ENCODE results near the gene JAKMIP3. TPM values are rescaled to one million over a fixed set of nuclear protein-coding genes. Genes with fewer than 3 reads are reported as not detected.
A peak's percentile ranks its signal among the peaks of the same experiment; 100 is the strongest.

JAKMIP3 gene
- total RNA-seq, 2 donors from 2014 or later, result 0.06 to 0.14 TPM

DNA sequence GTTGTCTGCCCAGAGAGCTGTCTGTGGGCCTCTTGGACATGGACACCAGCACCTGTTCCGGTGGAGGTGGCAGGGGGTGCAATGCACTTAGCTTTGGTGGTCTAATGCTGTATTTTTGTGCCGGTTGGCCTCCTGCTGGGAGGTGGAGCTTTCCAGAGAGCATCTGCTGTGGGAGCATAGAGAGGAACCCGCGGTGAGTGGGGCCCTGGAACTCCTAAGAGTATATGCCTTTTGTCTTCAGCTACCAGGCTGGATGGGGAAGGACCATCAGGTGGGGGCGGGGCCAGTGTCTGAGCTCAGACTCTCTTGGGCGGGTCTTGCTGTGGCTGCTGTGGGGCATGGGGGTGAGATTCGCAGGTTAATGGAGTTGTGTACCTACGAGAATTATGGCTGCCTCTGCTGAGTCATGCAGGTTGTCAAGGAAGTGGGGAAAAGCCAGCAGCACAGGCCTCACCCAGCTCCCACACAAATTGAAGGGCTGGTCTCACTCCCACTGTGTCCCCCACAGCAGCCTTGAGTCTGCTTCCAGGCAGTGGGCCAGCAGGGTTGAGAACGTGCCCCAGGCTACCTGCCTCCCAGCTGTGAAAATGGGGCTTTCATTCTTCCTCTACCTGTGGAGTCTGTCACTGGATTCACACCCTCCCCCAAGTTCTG is 29.0 kb downstream of the JAKMIP3 start:
- no peak for DNase-seq
- intact Hi-C loops (cut with DNase I, micrococcal nuclease), result no loop called here
- ATAC-seq, result no peak

DNA sequence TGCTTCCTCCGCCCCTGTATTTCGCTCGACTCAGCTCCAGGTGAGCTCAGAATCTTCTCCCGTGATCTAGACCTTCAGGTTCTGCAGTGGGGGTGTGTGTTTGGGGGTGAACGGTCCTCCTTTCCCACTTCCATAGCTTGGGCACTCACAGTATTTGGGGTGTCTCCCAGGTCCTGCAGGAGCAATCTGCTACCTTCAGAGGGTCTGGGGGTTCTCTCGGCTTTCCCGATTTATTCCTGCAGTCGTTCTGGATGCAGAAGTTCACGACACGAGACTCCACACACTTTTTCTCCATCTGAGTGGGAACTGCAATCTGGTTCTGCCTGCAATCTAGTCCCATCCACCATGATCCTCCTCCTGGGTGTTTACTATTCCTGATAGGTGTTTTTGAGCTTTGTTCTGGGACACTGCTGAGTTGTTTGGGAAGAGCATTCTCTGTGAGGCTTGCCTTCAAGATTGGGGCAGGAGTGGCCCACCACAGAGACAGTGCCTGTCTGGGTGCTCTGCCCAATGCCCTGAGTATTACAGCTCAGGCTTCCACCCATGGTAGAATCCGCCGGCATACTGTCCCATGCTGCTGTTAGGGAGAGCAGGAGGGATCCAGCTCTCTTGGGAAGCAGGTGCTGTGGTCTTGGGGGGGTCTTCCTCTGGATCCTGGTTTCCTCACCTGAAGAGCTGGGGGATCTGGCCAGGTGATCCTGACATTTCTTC is 29.8 kb downstream of the JAKMIP3 start:
- ATAC-seq (no peak), DNase-seq (no peak)
- intact Hi-C loops (cut with DNase I, micrococcal nuclease), result no loop called here

DNA sequence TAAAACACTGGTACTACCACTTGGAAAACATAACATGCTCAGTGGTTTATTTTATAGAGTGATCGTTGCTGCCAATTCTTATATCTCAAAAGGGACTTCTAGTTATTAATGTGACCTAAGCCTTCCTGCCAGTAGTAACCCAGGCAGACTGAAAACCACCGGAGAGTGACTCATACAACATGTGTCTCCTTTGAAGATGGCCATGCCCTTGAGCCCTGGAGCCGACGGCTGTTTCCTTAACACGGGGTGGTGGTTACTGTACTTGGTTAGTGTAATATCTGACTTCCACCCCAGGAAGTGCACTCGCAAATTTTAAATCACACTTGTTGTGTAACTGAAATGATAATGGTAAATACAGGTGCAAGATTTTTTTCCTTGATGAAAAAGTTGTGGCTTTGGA is 30.5 kb downstream of the JAKMIP3 start:
- ATAC-seq (peak; percentile 51), DNase-seq (no peak)
- intact Hi-C loops (cut with DNase I, micrococcal nuclease), result no loop called here

DNA sequence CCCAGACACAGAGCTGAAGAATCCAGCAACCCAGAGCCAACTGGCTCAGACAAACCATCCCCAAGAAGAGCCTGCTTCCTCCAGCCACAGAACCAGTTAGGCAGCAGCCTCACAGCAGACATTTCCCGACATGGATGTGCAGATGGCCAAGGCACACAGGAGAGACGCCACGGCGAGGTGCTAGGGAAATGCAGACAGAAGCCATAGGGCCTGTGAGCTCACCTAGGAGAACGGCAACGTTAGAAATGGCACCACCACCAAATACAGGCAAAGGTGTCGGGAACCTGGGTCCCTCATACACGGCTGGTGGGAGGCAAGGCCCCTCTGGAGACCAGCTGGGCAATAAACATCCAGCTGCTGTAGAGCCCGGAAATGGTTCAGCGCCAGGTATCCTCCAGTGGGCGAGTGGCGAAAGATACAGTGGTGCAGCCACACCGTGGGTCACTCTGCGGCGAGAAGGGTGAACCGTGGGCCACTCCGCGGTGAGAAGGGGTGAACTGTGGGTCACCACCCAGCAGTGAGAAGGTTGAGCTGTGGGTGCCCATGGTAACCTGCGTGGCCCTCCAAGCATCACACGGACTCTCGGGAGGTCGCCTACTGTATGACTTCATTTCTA is 31.2 kb downstream of the JAKMIP3 start:
- ATAC-seq (no peak), DNase-seq (no peak)
- intact Hi-C loops (cut with DNase I, micrococcal nuclease), result no loop called here

DNA sequence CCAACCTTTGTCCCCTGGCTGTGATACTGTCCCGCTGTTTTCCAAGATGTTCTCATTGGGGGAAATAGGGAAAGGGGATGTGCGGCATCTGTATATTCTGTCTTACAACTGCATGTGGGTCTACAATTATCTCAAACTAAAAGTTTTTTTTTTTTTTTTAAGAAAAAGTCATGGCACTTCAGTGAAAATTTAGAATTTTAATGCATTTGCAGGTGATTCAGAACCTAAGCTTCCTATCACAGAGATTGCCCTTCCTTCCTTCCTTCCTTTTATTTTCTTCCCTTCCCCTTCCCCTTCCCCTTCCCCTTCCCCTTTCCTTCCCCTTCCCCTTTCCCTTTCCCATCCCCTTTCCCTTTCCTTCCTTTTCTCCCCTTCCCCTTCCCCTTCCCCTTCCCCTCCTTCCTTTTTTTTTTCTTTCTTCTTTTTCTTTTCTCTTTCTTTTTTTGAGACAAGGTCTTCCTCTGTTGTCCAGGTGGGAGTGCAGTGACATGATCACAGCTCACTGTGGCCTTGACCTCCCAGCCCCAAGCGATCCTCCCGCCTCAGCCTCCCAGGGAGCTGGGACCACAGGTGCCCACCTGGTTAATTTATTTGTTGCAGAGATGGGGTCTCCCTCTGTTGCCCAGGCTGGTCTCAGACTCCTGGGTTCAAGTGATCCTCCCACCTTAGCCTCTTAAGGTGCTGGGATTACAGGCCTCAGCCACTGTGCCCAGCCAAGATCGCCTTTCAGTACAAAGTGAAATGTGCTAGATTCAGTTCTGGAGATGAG is 32.0 kb downstream of the JAKMIP3 start:
- intact Hi-C loops (cut with DNase I, micrococcal nuclease), result no loop called here
- ATAC-seq (no peak), DNase-seq (no peak)

DNA sequence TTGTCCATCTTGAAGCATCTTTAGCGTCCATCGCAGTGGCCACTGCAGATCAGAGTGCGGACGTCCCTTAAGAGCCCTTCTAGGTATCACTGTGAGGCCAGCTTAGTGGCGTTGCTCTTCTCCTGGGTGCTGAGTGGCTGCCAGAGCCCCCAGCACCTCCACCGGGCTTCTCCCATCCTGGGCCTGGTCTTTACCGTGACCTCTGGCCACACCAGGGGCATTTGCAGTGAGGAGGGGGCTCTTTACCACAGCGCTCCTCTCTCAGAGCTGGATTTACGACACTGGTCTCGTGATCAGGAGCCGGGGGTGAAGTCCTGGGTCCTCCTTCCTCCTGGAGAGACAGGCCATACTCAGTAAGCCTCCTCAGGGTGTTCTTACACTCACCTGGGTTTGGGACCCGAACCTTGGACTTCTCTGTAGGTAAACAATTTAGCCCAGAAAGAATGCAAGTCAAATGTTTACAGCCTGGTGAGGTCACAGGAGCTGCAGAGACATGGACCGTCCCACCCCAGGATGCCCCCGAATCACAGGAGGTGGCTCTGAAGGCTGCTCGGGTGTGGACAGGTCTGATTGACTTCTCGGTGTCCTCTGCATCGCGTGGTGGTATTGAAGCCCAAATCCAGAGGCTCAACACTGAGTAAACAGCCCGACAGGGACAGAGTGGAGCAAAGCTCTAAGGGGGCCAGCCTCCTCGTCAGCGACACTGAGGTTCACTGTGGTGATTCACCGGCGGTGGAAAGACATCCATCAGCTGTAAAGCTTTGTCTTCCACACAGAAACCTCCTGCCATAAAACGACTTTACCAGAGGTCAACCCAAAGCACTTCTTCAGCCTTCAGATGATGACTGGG is 33.0 kb downstream of the JAKMIP3 start:
- ATAC-seq, result no peak
- no peak for DNase-seq
- intact Hi-C loops (cut with DNase I, micrococcal nuclease), result no loop called here

DNA sequence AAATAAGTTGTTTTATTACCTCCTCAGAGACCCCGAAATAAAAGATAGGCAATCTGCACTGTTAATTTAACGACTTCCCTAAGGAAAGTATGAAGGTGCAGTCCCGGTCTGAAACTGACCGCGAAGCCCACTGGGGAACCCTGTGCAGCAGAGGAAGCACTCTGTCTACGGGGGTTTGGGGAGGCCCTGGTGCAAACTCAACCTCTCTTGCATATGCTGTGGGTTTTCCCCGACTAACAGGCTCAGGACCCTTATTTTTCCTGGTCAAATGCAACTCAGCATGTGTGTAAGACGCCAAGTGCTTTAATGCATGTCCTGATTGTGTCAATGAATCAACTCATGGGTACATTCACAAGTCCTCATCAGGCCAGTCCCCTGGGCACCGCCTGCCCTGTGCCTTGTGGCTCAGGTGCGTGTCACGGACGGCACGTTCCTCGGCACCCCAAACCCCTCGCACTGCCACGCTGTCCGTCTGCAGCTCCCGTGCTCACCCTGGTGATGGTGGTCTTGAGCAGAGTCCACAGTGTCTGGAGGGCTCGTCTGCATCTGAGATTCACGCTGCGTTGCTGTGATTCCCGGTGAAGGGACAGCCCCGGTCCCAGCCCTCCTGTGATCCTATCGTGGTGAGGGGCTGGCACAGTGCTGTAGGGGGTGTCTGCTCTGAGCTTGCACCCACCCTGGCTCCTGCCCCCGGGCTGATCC is 33.8 kb downstream of the JAKMIP3 start:
- intact Hi-C loops (cut with DNase I, micrococcal nuclease), result no loop called here
- no peak for DNase-seq
- no peak for ATAC-seq

DNA sequence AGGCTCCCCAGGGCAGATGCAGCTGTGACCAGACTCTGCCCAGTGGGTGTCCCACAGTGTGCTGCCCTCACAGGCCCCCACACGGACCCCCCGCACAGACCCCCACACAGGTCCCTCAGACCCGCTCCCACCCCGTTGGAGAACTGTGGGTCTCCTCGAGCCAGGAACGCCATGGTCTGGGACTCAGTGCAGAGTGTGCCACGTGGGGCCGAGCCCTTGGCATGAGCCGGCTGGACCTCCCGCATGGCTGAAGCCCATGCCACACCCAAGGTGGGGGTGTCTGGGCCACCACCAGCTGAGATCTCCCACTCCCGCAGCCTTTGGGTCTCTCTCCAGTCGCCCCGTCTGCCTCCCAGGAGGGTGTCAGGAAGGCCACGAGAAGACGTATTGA is 34.3 kb downstream of the JAKMIP3 start:
- ATAC-seq (no peak), DNase-seq (no peak)
- intact Hi-C loops (cut with DNase I, micrococcal nuclease), result no loop called here

DNA sequence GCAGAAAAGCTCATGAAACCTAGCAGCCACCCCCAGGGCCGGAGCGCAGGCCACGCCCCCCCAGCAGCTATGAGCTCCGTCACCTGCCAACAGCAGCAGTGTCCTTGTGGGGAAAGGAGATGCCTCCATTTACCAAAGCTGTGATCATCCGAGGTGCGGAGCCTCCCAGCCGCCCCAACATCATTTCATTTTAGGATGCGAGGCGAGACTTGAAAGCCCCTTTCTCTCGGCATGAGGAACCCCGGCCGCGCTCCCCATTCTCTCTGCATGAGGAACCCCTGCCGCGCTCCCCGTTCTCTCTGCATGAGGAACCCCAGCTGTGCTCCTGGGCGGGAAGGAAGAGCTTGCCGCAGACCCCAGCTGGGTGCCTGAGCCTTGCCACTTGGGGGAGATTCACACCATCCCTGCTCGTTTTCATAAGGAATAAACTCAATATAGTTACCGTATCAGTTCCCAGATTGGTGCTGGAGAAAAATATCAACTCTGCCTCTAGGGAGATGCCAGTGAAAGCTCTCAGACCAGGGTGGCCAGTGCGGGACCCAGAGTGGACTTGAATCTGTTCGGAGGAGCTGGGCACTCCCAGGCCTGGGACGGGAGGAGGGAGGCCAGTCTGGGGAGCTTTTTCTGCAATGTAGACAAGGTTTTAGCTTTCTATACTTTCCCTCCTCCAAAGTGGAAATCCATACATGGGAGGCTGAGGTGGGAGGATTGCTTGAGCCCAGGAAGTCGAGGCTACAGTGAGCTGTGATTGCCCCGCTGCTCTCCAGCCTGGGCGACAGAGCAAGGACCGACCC is 35.0 kb downstream of the JAKMIP3 start:
- DNase-seq (no peak), ATAC-seq (no peak)
- intact Hi-C loops (cut with DNase I, micrococcal nuclease), result no loop called here

DNA sequence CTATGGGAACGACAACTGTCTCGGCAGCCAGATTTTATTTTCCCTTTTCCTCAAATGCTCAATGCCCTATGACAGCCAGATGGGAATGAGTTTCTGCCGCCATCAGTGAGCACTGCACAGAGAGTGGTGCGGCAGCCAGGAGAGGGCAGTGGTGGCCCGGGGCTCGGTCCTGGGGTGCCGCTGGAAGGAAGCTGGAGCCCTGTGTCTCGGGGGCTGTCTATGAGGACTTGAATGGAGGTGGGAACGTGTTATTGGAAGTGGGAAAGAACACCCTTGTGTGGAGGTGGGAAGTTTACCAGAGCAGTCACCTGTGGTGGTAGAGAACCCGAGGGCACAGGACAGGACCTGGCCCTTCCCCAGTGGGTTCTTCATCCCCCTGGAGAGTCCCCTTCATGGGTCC is 35.8 kb downstream of the JAKMIP3 start:
- DNase-seq (no peak), ATAC-seq (no peak)
- intact Hi-C loops (cut with DNase I, micrococcal nuclease), result no loop called here

DNA sequence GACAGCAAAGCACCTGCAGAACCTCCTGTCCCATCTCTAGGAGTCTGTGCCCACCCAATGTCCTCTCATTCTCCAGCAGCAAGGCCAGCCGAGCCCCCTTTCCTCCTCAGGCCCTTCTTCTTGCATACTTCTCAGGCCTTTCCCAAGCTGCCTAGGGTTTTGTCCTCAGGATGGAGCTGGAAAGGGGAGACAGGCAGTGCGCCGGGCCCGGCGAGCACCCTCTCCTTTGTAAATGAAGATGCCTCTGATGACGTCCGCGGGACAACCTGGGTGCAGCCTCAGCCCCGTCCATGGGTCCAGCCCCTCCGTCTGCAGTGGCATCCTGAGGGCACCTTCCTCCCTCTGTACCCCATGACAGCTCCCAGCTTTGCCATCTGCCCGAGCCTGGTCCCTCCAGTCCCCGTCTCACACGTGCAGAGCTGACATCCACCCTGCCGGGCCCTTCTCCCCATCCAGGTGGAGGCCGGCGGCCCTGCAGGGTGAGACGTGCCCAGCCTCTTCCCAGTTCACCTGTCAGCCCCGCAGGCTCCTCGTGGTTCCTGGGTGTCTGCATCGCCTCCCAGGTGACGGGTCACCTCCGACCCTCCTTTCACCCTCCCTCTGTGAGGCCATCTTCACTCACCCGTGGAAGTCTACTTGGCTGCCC is 36.4 kb downstream of the JAKMIP3 start:
- intact Hi-C loops (cut with DNase I, micrococcal nuclease), result no loop called here
- no peak for ATAC-seq
- no peak for DNase-seq

DNA sequence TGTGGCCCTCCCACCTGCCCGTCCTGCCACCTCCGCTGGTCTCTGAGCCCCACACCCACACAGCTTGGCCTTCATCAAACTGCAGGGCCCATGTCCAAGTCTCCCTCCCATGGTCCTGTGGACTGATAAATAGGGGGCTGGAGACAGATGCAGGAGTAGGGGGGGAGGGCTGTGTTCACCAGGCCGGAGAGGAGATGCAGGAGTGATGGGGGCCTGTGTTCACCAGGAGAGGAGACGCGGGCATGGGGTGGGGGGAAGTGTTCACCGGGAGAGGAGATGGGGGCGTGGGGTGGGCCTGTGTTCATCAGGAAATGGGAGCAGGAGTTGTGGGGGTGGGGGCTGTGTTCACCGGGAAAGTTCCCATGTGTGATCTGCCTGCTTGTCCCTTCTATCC is 37.0 kb downstream of the JAKMIP3 start:
- DNase-seq (no peak), ATAC-seq (no peak)
- intact Hi-C loops (cut with DNase I, micrococcal nuclease), result no loop called here

DNA sequence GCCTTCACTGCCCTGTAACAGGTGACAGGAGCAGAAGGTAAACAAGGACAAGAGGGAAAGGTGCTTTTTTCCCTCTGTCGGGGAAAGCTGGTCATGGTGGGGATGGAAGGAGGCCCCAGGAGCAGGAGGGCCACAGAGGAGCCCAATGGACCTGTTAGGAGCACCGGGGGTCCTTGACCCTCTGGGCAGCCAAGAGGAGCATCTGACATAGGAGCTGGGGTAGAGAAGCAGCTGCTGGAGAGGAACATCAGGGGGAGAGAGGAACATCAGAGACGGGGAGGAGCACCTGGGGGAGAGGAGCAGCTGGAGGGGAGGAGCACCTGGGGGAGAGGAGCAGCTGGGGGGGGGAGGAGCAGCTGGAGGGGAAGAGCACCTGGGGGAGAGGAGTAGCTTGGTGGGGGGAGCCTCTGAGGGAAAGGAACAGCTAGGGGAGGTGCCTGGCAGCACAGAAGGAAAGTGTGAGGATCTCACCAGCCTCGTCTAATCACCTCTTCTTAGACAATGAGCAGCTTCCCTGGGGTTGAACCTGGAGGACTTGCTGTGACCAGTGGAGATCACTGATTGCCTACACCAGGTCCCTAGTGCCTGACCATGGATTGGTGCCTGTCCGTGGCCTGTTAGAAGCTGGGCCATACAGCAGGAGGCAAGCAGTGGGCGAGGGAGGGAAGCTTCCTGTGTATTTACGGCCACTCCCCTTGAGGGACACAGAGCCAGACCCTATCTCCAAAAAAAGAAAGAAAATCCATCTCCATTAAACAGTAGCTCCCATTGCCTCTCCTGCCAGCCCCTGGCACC is 37.6 kb downstream of the JAKMIP3 start:
- intact Hi-C loops (cut with DNase I, micrococcal nuclease), result no loop called here
- DNase-seq (no peak), ATAC-seq (no peak)

DNA sequence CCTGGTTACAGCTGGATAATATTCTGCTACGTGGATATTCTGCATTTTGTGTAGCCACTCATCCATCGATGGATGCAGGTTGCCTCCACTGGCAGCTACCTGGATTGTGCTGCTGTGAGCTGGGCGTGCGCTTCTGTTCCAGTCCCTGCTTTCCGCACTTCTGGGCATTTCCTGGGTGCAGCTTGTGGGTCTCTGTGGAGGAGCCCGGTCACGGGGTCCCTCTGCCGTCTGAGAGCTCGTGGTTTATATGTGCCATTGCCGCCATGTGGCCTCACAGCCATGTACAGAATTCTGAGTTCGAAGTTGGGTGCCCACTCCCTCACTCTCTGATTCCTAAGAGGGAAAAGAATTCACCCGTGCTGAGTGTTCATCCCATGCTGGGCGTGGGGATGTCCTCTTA is 38.3 kb downstream of the JAKMIP3 start:
- intact Hi-C loops (cut with DNase I, micrococcal nuclease), result no loop called here
- no peak for ATAC-seq
- DNase-seq, result no peak

DNA sequence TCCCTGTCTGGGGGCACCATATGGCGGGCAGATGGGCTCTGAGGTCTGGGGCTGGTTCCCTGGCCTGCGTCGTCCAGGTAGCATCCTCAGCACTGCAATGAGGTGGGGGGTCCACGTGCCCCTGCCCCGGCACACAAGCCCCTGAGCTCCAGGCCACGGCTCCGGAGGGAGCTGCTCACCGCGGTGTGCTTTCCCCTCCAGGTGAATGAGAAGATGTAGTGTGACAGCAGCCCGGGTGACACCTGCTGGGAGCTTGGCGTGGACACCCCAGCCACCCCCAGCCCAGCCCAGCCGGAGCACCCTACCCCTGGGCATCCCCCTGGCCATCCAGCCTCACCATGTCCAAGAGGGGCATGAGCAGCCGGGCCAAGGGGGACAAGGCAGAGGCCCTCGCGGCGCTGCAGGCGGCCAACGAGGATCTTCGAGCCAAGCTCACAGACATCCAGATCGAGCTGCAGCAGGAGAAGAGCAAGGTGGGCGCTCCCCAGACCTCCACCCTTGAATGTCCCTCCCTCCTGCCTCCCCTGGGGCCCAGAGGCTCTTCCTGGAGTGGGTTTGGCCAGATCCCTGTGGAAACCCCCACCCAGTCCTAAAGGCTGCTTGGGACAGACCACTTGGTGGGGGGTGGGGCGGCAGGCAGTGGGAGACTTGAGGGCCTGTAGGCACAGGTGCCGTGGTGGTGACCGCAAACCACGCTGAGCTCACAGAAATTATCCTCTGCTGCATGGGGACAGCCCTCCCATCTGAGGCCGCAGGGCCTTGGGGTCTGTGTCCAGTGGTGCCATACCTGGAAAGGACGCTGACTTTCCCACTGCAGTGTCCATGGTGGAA is 38.9 kb downstream of the JAKMIP3 start:
- no peak for ATAC-seq
- intact Hi-C loops (cut with DNase I, micrococcal nuclease), result no loop called here
- DNase-seq, result no peak

All from left colon (tissue), 2 donors.